DMS79 treated with DMSO at 0.1 percent for 48 hours (cell line): ENCODE results near the gene SALL4.

ENCODE experiments used
- DNase-seq: peaks from one replicate; lab custom pipeline; 2025; lab: John Stamatoyannopoulos, UW

SALL4 gene

GRCh38 chr20:51735728-51736600 is 66.4 kb downstream of the SALL4 start:
- no peak for DNase-seq

GRCh38 chr20:51734876-51735720 is 67.2 kb downstream of the SALL4 start:
- no peak for DNase-seq

GRCh38 chr20:51733070-51733469 is 69.3 kb downstream of the SALL4 start:
- no peak for DNase-seq
